Effector memory CD4-positive, alpha-beta T cell (primary cell): ENCODE measurements around the gene RGS6.

Source experiments
- DNase-seq, 3 donors: peaks; one replicate each; pipeline ENCODE4 v3.0.0-alpha.2; 2020
- H3K27ac ChIP-seq: 2 replicates; pipeline ENCODE4 v1.7.0; 2013; ENCODE audit warnings: mild to moderate bottlenecking, low read length, moderate library complexity; ENCODE audit not compliant: insufficient read depth, poor library complexity, severe bottlenecking
- H3K27me3 ChIP-seq: replicated peaks from 2 replicates; pipeline ENCODE4 v1.7.0; 2013; ENCODE audit warnings: mild to moderate bottlenecking, low read length; ENCODE audit not compliant: insufficient read depth, control insufficient read depth, poor library complexity, severe bottlenecking
- H3K36me3 ChIP-seq: 2 replicates; pipeline ENCODE4 v1.7.0; 2013; ENCODE audit warnings: mild to moderate bottlenecking, low read length, moderate library complexity; ENCODE audit not compliant: control insufficient read depth, insufficient read depth
- H3K4me1 ChIP-seq: 2 replicates; pipeline ENCODE4 v1.7.0; 2013; ENCODE audit warnings: low read length, mild to moderate bottlenecking; ENCODE audit not compliant: control insufficient read depth, insufficient read depth, poor library complexity, severe bottlenecking
- H3K4me3 ChIP-seq: 2 replicates; pipeline ENCODE4 v1.7.0; 2013; ENCODE audit warnings: low read length, low read depth, mild to moderate bottlenecking; ENCODE audit not compliant: insufficient read depth, poor library complexity, severe bottlenecking
- H3K9me3 ChIP-seq: 2 replicates; pipeline ENCODE4 v1.7.0; 2013; ENCODE audit warnings: mild to moderate bottlenecking, low read length, moderate library complexity; ENCODE audit not compliant: control insufficient read depth

The RGS6 gene

DNA sequence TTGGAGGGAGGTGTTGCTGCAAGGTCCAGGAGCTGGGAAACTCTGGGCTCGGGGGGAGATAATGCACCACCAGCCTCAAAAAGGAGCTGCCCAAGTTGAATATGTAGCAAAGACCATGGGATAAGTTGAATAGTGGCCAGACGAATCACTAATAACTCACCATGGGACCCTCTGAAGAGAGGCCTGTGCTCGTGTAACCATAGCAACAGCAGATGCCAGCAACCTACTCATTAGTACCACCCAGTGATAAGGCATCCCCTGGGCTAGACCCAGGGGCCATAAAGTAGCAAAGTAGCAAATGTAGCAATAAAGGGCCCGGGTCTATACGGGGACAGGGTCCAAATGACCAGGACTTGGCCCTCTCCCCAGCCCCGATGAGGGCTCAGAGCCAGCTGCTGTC, 633.7 kb downstream of the RGS6 start:
- Histone ChIP-seq H3K36me3 (no peaks in the 10 kb centered on the region), H3K9me3 (no peaks in the 10 kb centered on the region), H3K27ac (no peak overlapping the region), H3K27me3 (no peaks in the 10 kb centered on the region), H3K4me3 (no peak overlapping the region), H3K4me1 (no peaks in the 10 kb centered on the region)
- DNase-seq, result no peak

DNA sequence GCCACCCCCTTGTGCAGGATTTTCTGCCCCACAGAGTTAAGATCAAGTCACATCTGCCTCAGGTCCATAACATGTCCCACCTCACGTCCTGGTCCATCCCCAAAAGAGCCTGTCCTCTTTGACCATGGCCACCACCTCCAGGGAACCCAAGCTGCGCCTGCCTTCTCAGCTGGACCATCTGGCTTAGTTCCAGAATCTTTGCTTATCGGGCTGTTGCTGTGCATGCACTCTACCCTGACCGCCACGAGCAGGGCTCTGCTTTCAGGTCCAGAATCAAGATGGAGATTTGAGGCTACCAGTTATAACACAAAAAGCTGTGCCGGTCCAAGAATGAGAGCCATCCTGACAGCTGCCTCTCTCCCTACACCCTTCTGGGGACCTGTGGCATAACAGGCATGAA, 635.0 kb downstream of the RGS6 start:
- Histone ChIP-seq H3K9me3 (no peaks in the 10 kb centered on the region), H3K4me1 (no peaks in the 10 kb centered on the region), H3K4me3 (no peak overlapping the region), H3K27ac (no peak overlapping the region), H3K36me3 (no peaks in the 10 kb centered on the region), H3K27me3 (no peaks in the 10 kb centered on the region)
- no peak for DNase-seq

DNA sequence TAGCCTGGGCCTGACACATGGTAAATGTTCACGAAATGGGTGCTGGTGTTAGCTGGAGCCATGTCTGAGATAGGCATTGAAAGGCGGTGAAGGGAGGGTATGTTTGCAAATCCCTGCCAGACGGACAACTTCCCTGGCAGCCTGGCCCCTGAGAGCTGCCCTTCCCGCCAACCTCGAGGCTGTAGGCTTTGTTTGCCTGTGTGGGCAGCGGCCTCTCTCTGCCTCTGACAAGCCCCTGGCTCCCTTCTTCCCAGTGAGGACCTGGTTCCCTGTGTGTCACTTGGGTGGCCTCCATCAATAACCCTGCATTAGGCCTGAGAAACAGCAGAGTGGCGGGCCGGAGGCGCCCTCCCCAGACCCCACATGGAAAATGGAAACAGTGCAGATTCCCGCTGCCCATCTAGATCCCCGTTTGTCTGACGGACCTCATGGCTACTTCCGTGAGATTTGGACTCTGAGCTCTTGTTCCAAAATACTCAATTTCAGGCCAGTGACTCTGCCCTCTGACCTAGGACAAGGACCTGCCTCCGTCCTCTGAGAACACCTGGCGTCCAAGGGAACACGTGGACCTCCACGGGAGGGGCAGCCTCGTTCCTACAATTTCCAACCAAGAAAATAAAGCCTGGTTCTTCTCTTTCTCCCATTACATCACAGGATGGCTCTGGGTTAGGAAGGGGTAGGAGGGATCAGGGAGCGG, 636.2 kb downstream of the RGS6 start:
- no peak overlapping the region for H3K27ac ChIP-seq
- no peak for DNase-seq
- H3K4me1 ChIP-seq, result no peaks in the 10 kb centered on the region
- no peaks in the 10 kb centered on the region for H3K9me3 ChIP-seq
- H3K27me3 ChIP-seq, result no peaks in the 10 kb centered on the region
- no peaks in the 10 kb centered on the region for H3K36me3 ChIP-seq
- H3K4me3 ChIP-seq, result no peak overlapping the region

DNA sequence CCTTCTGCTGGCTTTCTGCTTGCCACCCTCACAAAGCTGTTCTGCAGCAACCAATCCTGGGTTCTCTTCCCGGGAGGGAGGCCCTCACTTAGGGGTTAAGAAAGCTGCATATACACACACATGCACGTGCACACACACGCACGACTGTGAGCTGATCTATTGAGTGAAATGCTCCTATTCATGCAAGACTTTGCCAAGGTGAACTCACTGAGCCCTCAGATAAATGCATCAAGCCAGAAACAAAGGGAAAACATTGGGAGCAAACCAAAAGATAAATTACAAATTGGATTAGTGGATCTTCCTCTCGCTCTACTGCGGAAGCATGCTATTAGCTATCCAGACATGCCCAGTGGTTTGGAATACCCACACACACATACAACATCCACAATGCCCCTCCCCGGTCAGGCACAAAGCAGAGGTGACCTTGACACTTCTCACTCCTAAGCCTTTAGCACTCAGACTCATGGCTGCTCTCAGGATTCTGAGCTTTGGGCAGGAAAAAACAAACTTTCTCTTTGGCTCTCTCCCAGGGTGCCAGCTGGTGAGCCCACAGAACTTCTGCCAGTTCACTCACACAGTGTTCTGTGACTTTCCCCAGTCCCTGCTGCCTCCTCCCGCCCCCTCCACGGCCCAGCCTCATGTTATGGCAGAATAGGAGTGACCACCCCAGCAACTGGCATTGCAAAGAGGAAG, 641.6 kb downstream of the RGS6 start:
- H3K9me3 ChIP-seq, result no peaks in the 10 kb centered on the region
- no peak overlapping the region for H3K27ac ChIP-seq
- H3K27me3 ChIP-seq, result no peaks in the 10 kb centered on the region
- H3K4me1 ChIP-seq, result no peaks in the 10 kb centered on the region
- H3K36me3 ChIP-seq, result no peaks in the 10 kb centered on the region
- no peak overlapping the region for H3K4me3 ChIP-seq
- DNase-seq, result no peak

DNA sequence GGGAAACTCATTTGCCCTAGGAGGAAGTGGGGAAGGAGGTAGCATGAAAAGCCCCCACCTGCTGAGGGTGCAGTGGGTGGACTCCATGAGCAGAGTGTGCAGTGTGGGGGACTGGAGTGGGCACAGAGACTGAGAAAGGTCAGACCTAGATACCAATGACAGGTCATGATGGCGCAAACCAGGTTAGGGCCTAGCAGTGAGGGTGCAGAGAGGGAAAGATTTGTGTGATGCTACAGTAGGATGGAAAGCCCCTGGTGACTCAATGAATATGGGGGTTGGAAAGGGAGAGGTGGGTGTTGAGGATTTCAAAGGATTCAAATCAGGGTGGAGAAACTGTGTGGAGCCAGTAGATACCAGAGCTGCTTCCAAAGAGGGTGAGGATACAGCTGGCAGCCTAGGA, 642.5 kb downstream of the RGS6 start:
- Histone ChIP-seq H3K4me3 (no peak overlapping the region), H3K27ac (no peak overlapping the region), H3K36me3 (no peaks in the 10 kb centered on the region), H3K4me1 (no peaks in the 10 kb centered on the region), H3K27me3 (no peaks in the 10 kb centered on the region), H3K9me3 (no peaks in the 10 kb centered on the region)
- no peak for DNase-seq

DNA sequence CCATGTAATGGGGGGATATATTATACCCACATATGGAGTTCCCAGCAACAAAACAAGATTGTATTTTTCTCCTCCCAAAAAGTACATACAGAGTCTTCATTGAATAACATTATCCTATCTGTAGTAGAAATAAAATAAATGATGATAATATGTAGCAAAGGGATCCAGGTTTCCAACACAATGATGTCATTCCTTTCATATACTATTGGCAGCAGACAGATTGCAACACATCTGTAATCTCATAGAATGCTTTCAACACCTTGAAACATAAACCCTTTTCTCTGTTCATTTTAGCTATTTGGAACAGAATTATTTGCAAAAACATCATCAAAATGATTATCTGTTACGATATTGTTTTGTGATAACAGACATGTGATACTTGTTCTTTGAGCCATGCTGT, 644.0 kb downstream of the RGS6 start:
- H3K36me3 ChIP-seq, result no peaks in the 10 kb centered on the region
- no peak overlapping the region for H3K4me3 ChIP-seq
- no peak for DNase-seq
- no peaks in the 10 kb centered on the region for H3K27me3 ChIP-seq
- no peak overlapping the region for H3K27ac ChIP-seq
- H3K9me3 ChIP-seq, result no peaks in the 10 kb centered on the region
- no peaks in the 10 kb centered on the region for H3K4me1 ChIP-seq

DNA sequence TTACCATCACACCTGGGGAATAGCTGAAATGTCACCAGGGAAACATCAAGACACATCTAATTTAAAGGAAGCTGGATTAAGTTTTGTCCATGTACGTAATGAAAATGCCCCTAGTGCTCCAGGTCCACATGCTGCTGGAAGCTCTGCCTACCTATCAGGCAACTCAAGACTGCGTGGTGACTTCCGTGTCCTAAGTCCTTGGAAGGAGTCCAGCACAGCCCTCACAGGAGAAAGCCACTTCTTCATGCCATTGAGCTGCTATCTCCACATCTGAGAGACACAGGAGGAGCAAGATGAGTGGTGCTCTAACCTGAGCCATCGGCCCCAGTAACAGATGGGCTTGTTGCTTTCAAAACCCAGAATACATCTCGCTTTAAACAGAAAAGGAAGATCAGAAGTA, 645.3 kb downstream of the RGS6 start:
- no peak overlapping the region for H3K27ac ChIP-seq
- H3K36me3 ChIP-seq, result no peaks in the 10 kb centered on the region
- H3K9me3 ChIP-seq, result no peaks in the 10 kb centered on the region
- H3K27me3 ChIP-seq, result no peaks in the 10 kb centered on the region
- no peaks in the 10 kb centered on the region for H3K4me1 ChIP-seq
- DNase-seq, result no peak
- H3K4me3 ChIP-seq, result no peak overlapping the region

DNA sequence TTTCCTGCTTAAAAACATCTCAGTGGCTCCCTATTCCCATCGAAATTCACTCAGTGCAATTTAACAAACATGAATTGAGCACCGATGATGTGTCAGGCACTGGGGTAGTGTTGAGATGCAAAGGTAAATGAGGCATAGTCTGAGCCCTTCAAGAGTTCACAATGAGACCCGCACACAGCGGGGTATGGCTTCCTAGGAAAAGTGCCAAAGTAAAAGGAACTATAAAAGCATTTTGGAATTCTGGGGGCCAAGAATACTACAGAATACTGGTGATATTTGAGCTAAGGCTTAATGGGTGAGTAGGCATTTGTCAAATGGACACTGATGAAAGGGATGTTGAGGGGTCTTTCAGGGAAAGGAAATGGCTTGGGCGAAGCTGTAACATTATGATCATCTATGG, 646.3 kb downstream of the RGS6 start:
- no peaks in the 10 kb centered on the region for H3K27me3 ChIP-seq
- no peaks in the 10 kb centered on the region for H3K9me3 ChIP-seq
- H3K36me3 ChIP-seq, result no peaks in the 10 kb centered on the region

DNA sequence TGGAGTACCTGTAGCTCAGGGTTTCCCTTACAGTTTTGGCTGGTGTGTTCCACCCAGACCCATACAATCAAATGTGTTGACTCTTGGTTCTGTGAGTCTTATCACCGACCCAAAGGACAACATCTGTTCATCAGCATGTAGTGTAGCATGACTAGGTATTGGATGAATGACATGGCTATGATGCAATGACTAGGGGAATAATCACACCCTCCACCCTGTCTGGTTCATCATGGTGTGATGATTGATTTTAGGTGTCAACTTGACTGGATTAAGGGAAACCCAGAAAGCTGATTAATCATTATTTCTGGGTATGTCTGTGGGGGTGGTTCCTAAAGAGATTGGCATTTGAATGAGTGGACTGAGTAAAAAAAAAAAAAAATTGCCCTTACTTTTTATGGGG, 650.4 kb downstream of the RGS6 start:
- Histone ChIP-seq H3K4me3 (no peak overlapping the region), H3K4me1 (no peaks in the 10 kb centered on the region), H3K27me3 (no peaks in the 10 kb centered on the region), H3K27ac (no peak overlapping the region), H3K36me3 (no peaks in the 10 kb centered on the region), H3K9me3 (no peaks in the 10 kb centered on the region)
- no peak for DNase-seq

More for the DNA sequence above, 646.3 kb downstream of the RGS6 start:
- Histone ChIP-seq H3K4me3 (no peak overlapping the region), H3K4me1 (no peaks in the 10 kb centered on the region), H3K27ac (no peak overlapping the region)
- DNase-seq, result no peak

DNA sequence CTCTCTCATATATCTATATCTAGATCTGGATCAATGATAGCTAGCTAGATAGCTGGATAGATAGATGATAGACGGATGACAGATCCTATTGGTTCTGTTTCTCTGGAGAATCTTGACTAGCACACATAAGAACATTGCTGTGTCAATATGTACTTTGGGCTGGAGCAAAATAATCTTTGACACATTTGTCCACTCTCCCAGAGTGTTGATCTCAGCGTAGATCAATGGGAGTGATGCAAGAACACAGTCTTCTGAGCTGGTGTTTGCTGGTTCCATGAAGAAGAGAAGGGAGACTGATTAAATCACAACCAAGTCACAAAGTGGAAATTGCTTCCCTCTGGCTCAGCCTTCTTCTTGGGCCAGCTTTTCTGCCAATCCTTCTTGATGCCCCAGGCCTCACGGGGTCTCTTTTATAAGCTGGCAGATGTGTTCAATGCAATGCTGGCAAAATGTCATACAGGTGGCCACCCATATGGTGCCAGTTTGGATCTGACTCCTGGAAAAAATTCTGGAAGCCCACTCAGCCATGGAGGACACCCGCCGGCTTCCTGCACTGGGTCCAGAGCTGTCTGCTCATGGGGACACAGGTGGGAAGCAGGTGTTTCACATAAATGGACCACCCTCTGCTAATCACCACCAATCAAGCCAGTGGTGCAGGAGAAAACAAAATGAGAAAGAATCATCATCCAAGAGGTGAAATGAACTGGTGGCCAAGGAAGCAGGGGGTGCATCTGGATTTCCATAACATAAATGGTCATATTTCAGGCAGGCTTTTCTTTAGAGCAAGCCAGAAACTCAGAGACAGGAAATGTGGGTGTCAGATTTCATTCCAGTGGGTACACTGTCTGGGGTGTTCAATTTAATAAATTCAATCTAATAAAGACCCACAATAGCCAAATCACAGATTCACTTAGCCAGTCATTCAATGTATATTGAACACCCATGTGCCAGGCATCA, 651.4 kb downstream of the RGS6 start:
- no peak overlapping the region for H3K27ac ChIP-seq
- DNase-seq, result no peak

More for the DNA sequence above, 651.4 kb downstream of the RGS6 start:
- H3K9me3 ChIP-seq, result no peaks in the 10 kb centered on the region
- H3K4me3 ChIP-seq, result no peak overlapping the region
- H3K27me3 ChIP-seq, result no peaks in the 10 kb centered on the region
- no peaks in the 10 kb centered on the region for H3K36me3 ChIP-seq
- H3K4me1 ChIP-seq, result no peaks in the 10 kb centered on the region
